ENCODE results near the gene LAMTOR4. TPM values are rescaled to one million over a fixed set of nuclear protein-coding genes. Genes with fewer than 3 reads are reported as not detected.
A peak's percentile ranks its signal among the peaks of the same experiment; 100 is the strongest.

The LAMTOR4 gene
- total and polyA plus RNA-seq, 2 of the 13 experiments (the other 11 are each of a cell fraction or from before 2014, with no cell fraction given) = 115 to 118 TPM

GRCh38 chr7:100148559-100149328 lies at the start of gene LAMTOR4 (continued):
- TF ChIP-seq, protein P1, sequence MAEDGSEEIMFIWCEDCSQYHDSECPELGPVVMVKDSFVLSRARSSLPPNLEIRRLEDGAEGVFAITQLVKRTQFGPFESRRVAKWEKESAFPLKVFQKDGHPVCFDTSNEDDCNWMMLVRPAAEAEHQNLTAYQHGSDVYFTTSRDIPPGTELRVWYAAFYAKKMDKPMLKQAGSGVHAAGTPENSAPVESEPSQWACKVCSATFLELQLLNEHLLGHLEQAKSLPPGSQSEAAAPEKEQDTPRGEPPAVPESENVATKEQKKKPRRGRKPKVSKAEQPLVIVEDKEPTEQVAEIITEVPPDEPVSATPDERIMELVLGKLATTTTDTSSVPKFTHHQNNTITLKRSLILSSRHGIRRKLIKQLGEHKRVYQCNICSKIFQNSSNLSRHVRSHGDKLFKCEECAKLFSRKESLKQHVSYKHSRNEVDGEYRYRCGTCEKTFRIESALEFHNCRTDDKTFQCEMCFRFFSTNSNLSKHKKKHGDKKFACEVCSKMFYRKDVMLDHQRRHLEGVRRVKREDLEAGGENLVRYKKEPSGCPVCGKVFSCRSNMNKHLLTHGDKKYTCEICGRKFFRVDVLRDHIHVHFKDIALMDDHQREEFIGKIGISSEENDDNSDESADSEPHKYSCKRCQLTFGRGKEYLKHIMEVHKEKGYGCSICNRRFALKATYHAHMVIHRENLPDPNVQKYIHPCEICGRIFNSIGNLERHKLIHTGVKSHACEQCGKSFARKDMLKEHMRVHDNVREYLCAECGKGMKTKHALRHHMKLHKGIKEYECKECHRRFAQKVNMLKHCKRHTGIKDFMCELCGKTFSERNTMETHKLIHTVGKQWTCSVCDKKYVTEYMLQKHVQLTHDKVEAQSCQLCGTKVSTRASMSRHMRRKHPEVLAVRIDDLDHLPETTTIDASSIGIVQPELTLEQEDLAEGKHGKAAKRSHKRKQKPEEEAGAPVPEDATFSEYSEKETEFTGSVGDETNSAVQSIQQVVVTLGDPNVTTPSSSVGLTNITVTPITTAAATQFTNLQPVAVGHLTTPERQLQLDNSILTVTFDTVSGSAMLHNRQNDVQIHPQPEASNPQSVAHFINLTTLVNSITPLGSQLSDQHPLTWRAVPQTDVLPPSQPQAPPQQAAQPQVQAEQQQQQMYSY (CRISPR knock-in tag; IDR thresholded peaks at IDR 0.05) = peak; percentile 60; the same call in 1 of the 2 replicates
- TF ChIP-seq, protein P2, sequence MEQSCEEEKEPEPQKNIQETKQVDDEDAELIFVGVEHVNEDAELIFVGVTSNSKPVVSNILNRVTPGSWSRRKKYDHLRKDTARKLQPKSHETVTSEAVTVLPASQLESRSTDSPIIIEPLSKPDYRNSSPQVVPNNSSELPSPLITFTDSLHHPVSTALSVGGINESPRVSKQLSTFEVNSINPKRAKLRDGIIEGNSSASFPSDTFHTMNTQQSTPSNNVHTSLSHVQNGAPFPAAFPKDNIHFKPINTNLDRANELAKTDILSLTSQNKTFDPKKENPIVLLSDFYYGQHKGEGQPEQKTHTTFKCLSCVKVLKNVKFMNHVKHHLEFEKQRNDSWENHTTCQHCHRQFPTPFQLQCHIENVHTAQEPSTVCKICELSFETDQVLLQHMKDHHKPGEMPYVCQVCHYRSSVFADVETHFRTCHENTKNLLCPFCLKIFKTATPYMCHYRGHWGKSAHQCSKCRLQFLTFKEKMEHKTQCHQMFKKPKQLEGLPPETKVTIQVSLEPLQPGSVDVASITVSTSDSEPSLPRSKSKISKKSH (CRISPR knock-in tag; IDR thresholded peaks at IDR 0.05; ENCODE audit: borderline replicate concordance) = 0 out of 2 replicates have a peak, but pooled peaks have one; percentile 2
- TF ChIP-seq RCOR2 (CRISPR knock-in tag; IDR thresholded peaks at IDR 0.05) = 0 out of 2 replicates have a peak, but pooled peaks have one; percentile 21
- no peak; the same call in 1 of the 2 replicates for TF ChIP-seq ZSCAN21 (CRISPR knock-in tag; IDR thresholded peaks at IDR 0.05; ENCODE audit: borderline replicate concordance)
- TF ChIP-seq CC2D1A (CRISPR knock-in tag; IDR thresholded peaks at IDR 0.05) = no peak
- TF ChIP-seq SP140L (CRISPR knock-in tag; IDR thresholded peaks at IDR 0.05; ENCODE audit: borderline replicate concordance) = no peak
- no peak for TF ChIP-seq NFIC (IDR thresholded peaks at IDR 0.05; ENCODE audit: low read length)
- TF ChIP-seq ZNF34 (CRISPR knock-in tag; IDR thresholded peaks at IDR 0.05; ENCODE audit: borderline replicate concordance) = no peak
- TF ChIP-seq MYC (CRISPR knock-in tag; IDR thresholded peaks at IDR 0.05; ENCODE audit: borderline replicate concordance) = peak; percentile 75; the same call in 1 of the 2 replicates
- TF ChIP-seq ZNF430 (CRISPR knock-in tag; IDR thresholded peaks at IDR 0.05) = peak; percentile 74; the same call in 1 of the 2 replicates
- TF ChIP-seq ZNF746 (CRISPR knock-in tag; IDR thresholded peaks at IDR 0.05) = 0 out of 2 replicates have a peak, but pooled peaks have one; percentile 40
- no peak for TF ChIP-seq MAF1 (CRISPR knock-in tag; IDR thresholded peaks at IDR 0.05; ENCODE audit: borderline replicate concordance)
- TF ChIP-seq GMEB1 (CRISPR knock-in tag; IDR thresholded peaks at IDR 0.05; ENCODE audit: borderline replicate concordance) = peak; percentile 64; the same call in 1 of the 2 replicates
- no peak for TF ChIP-seq ZNF446 (CRISPR knock-in tag; IDR thresholded peaks at IDR 0.05)
- TF ChIP-seq ZNF350 (CRISPR knock-in tag; IDR thresholded peaks at IDR 0.05; ENCODE audit: borderline replicate concordance, low read depth) = peak; percentile 83; the same call in 1 of the 2 replicates
- no peak for TF ChIP-seq SCMH1 (CRISPR knock-in tag; IDR thresholded peaks at IDR 0.05; ENCODE audit: borderline replicate concordance)
- TF ChIP-seq XBP1 (CRISPR knock-in tag; IDR thresholded peaks at IDR 0.05) = no peak
- no peak for TF ChIP-seq TMF1 (CRISPR knock-in tag; IDR thresholded peaks at IDR 0.05; ENCODE audit: low read depth)
